ENCODE results near the gene CLIC5. TPM values are rescaled to one million over a fixed set of nuclear protein-coding genes. Genes with fewer than 3 reads are reported as not detected.

Gene CLIC5
- total RNA-seq, 2 experiments from 2014 or later = 6.0 to 6.4 TPM

DNA sequence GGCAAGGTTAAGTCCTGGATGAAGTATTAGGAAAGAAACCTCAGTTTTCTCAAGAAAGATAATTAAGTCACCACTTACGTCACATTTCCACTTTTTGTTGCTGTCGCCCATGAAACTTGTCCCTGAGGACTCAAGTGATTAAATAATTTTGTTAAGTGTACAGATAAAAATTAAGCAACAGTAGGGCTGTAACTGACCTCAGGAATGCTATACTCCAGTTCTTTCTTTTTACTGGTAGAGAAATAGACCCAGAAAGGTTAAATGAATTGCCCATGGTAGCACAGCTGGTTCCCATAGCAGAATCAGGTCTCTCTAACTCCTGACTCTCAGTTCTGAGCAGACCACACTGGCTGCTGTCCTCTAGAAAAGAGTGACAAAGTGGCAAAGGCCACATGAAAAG, 54.5 kb downstream of the CLIC5 start:
- no peak overlapping the region for H3K4me3 Mint-ChIP-seq
- peaks cover 3% of the 10 kb centered on the region for H3K9me3 Mint-ChIP-seq
- DNase-seq (no peak), ATAC-seq (ENCODE audit: low read depth) (no peak)
- H3K36me3 Mint-ChIP-seq = no peaks in the 10 kb centered on the region
- POLR2A ChIA-PET = no interaction called here
- no peak overlapping the region for H3K27ac Mint-ChIP-seq
- H3K27me3 Mint-ChIP-seq = peaks cover 2% of the 10 kb centered on the region
- H3K4me1 Mint-ChIP-seq = no peaks in the 10 kb centered on the region

DNA sequence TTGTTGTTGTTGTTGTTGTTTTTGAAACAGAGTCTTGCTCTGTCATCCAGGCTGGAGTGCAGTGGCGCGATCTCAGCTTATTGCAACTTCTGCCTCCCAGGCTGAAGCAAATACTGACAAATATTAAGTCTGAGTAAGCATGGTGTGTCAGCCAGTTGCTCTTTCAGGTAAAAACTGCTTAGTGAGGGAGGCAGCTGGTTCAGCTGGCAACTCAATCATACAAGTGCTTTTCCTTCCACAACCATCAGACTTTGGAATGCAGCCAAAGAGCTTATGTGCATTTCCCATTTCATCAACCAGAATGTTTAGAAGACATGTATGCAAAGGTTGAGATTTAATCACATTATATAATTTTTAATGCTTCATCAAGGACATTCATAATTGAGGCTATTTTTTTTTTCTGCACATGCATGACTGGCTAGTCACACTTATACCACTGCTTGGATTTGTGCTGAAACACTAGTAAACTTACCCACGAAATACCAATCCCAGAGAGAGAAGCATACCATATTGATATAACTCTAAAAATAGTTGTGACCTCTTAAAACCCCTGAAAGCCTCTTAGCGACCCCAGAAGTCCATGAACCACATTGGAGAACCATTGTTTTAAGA, 56.0 kb downstream of the CLIC5 start:
- Mint-ChIP-seq H3K36me3 (no peaks in the 10 kb centered on the region), H3K27me3 (peaks cover 2% of the 10 kb centered on the region), H3K27ac (no peak overlapping the region), H3K4me1 (no peaks in the 10 kb centered on the region), H3K9me3 (no peaks in the 10 kb centered on the region), H3K4me3 (no peak overlapping the region)
- POLR2A ChIA-PET = no interaction called here
- no peak for DNase-seq
- ATAC-seq (ENCODE audit: low read depth) = no peak

DNA sequence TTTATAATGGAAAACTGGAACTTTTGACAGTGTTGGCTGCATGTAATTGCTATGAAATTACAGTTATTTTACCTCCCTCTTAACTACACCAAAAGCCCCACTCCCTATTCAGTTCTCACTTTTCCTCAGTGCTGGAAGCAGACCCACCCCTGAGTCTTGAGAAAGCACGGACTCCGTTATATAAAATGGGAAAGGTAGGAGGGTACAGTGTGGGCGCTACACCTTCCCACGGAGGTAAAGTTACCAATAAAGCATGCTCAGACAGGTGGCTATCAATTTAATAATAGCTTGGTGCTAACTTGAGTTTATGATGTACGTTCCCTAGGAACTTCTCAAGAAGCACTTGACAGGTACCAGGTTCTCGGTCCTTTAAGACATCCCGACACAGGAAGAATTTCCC, 59.0 kb downstream of the CLIC5 start:
- Mint-ChIP-seq H3K27ac (no peak overlapping the region), H3K36me3 (no peaks in the 10 kb centered on the region), H3K4me1 (no peaks in the 10 kb centered on the region), H3K4me3 (no peak overlapping the region), H3K27me3 (peaks cover 5% of the 10 kb centered on the region), H3K9me3 (no peaks in the 10 kb centered on the region)
- DNase-seq (no peak), ATAC-seq (ENCODE audit: low read depth) (no peak)
- POLR2A ChIA-PET = no interaction called here

DNA sequence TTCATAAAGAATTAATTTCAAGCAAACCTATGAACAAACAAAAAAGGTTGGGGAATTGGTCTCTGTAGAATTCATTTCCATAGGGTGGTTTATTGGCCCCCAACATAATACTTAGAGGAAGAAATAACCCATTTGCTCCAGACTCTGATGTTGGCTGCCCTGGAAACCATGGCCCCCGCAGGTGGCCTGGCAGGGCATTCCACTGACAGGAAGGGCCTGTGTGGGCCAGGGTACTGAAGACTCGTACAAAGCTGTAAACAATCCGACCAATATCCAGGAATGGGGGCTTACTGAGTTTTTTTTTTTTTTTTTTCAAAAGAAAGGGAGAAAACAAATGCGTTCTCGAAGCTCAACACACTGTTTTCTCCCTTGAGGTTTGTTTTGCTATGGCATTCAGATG, 59.5 kb downstream of the CLIC5 start:
- DNase-seq (no peak), ATAC-seq (ENCODE audit: low read depth) (no peak)
- Mint-ChIP-seq H3K27me3 (peaks cover 5% of the 10 kb centered on the region), H3K9me3 (no peaks in the 10 kb centered on the region), H3K4me1 (no peaks in the 10 kb centered on the region), H3K4me3 (no peak overlapping the region), H3K27ac (no peak overlapping the region), H3K36me3 (no peaks in the 10 kb centered on the region)
- POLR2A ChIA-PET = no interaction called here

DNA sequence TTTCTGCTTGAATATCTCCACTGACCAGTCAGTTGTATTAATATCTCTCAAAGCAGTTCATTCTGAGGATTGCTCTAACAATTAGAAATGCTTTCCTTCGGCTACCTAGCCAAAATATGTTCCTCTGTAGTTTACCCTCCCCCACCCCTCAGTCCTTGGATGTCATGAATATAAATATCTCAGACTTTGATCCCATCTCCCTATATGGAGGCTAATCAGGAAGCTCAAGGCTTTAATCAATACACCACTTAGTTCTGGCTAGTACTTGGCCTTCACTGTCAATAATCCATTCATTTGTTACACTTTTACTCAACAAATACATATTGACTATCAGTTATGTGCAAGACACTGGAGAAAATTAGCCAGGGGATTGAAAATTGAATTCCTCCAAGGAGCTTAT, 60.1 kb downstream of the CLIC5 start:
- DNase-seq (no peak), ATAC-seq (ENCODE audit: low read depth) (no peak)
- Mint-ChIP-seq H3K4me3 (no peak overlapping the region), H3K36me3 (no peaks in the 10 kb centered on the region), H3K9me3 (no peaks in the 10 kb centered on the region), H3K27ac (no peak overlapping the region), H3K4me1 (no peaks in the 10 kb centered on the region), H3K27me3 (peaks cover 5% of the 10 kb centered on the region)
- POLR2A ChIA-PET = no interaction called here

DNA sequence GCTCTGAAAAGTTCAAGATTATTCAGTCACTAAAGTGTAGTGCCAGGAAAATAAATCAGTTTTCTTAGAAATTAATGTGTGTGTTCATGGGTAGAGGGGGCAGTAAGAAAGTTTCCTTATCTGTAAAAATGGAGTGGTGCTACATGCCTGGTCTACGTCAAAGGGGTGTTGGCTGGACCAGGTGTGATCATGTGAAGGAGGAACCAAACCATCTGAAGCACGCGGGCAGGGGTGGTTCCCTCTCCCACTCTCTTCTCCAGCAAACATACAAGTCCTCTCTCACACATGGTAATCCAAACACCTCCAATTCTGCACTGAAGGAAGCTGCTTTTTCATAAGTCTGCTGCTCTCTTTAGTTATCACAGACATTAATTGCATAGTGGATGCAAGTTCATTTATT, 63.1 kb downstream of the CLIC5 start:
- no peak overlapping the region for H3K4me3 Mint-ChIP-seq
- POLR2A ChIA-PET = no interaction called here
- ATAC-seq (ENCODE audit: low read depth) (no peak), DNase-seq (no peak)
- H3K9me3 Mint-ChIP-seq = no peaks in the 10 kb centered on the region
- H3K27ac Mint-ChIP-seq = no peak overlapping the region
- peaks cover 5% of the 10 kb centered on the region for H3K27me3 Mint-ChIP-seq
- H3K4me1 Mint-ChIP-seq = no peaks in the 10 kb centered on the region
- H3K36me3 Mint-ChIP-seq = no peaks in the 10 kb centered on the region

DNA sequence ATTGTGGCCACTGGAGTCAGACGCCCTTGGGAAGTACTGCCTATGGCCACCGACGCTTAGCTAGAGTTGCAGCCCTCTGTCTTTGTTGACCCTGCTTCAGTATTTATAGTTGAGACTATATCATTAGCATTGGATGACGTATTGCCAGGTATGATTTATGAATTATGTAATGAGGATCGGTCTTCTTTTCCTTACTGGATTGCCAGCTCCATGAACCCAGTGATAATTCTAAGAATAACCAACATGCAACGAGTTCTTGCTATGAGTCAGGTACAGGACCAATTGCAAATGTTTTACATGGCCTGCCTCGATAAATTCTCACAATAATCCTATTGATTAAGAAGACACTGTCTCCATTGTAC, 63.5 kb downstream of the CLIC5 start:
- DNase-seq (no peak), ATAC-seq (ENCODE audit: low read depth) (no peak)
- no peak overlapping the region for H3K4me3 Mint-ChIP-seq
- POLR2A ChIA-PET = no interaction called here
- H3K4me1 Mint-ChIP-seq = no peaks in the 10 kb centered on the region
- peaks cover 5% of the 10 kb centered on the region for H3K27me3 Mint-ChIP-seq
- no peaks in the 10 kb centered on the region for H3K36me3 Mint-ChIP-seq
- H3K9me3 Mint-ChIP-seq = no peaks in the 10 kb centered on the region
- H3K27ac Mint-ChIP-seq = no peak overlapping the region

DNA sequence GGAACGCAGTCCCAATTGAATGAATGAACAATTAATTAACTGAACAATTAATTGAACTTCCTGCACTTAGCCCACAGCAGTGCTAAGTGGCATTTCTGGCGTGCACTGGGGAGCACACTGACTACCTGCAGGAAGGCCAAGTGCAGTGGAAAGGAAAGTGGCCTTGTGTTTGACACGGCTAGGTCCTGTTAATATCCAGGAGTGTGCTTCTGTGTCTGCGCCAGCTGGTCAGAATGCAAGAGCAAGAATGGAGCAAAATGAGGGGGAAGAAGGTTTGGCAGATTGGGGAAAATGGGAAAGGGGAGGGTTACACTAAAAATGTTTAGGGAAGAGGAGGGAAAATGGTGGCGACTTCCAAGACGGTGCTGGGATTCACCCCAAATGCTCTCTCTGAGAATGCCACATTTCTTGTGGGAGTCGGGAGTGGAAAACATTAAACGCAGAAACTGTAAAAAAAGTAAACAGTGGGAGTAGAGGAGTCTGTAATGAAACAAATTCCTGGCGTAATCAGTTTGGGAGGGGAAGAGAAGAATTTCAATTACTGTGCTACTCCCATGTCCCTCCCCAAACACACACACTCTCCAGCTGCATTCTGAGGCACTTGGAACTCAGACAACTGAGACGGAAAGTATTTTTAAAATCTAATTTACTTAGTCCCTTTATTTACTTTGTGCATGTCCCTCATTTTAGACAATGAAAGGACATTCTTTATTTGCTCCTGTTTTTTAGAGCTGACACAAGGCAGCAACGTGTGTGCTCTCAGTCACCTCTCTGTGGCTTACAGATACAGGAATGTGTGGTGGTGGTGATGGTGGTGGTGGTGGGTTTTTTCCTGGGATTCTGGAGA, 64.1 kb downstream of the CLIC5 start:
- Mint-ChIP-seq H3K4me1 (no peaks in the 10 kb centered on the region), H3K36me3 (no peaks in the 10 kb centered on the region), H3K4me3 (no peak overlapping the region), H3K9me3 (no peaks in the 10 kb centered on the region), H3K27ac (no peak overlapping the region), H3K27me3 (peaks cover 3% of the 10 kb centered on the region)
- ATAC-seq (ENCODE audit: low read depth) (no peak), DNase-seq (no peak)
- POLR2A ChIA-PET = no interaction called here

DNA sequence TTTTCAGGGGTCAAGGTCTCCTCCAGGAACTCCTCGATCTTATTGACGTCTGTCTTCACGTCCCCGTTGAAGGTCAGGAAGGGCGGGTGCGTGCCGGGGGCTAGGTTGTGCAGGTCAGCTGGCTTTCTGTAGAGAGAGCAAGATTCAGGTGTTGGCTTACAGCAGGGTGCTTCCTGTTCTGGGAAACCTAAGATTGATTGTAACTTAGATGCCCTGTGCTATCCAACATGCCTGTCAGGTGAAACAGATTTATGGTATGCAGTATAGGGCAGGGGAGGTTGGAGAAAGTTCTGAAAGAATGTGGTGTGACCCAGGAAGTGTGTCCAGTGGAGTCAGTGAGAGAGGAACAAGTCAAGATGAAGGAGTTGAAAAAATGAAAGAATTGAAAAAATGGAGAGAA, 66.4 kb downstream of the CLIC5 start:
- Mint-ChIP-seq H3K4me3 (no peak overlapping the region), H3K4me1 (no peaks in the 10 kb centered on the region), H3K36me3 (no peaks in the 10 kb centered on the region), H3K27me3 (peaks cover 3% of the 10 kb centered on the region), H3K27ac (no peak overlapping the region), H3K9me3 (no peaks in the 10 kb centered on the region)
- ATAC-seq (ENCODE audit: low read depth) = no peak
- no peak for DNase-seq
- POLR2A ChIA-PET = no interaction called here

DNA sequence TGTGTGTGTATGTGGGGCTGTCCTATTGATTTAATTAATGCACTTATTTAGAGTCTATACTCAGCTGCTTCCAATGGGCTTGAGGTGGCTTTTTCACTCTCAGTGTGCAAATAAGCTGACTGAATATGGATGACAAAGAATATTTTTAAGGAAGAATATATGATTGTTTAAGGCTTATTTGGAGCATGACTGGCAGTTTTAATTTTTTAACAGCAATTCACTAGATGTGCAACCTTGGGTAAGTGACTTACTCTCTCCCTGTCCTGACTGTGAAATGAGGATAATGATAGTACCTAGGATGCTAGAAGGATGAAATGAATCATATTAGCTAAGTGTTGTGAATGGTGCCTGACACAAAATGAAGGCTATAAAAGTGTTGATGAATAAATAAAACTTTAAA, 67.9 kb downstream of the CLIC5 start:
- H3K27ac Mint-ChIP-seq = no peak overlapping the region
- no peak overlapping the region for H3K4me3 Mint-ChIP-seq
- peaks cover 4% of the 10 kb centered on the region for H3K4me1 Mint-ChIP-seq
- no peaks in the 10 kb centered on the region for H3K36me3 Mint-ChIP-seq
- POLR2A ChIA-PET = no interaction called here
- no peak for DNase-seq
- peaks cover 3% of the 10 kb centered on the region for H3K27me3 Mint-ChIP-seq
- ATAC-seq (ENCODE audit: low read depth) = no peak
- H3K9me3 Mint-ChIP-seq = no peaks in the 10 kb centered on the region

DNA sequence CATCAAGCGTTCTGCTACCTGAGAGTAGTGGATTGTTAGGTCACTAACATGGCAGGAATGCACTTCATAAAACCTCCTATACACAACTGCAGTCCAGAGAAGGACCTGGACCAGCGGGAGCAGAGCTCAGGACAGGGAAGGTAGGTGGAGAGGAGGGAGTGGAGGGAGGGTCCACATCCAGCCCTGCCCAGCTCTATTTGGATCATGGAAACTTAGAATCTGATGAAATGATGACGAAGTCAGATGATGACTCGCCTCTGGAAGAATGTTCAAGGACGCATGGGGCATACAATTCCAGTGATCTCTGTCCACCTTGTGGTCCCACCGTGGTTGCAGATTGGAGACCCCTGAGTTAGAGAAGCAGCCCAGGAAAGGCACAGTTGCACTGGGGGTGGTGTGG, 68.8 kb downstream of the CLIC5 start:
- Mint-ChIP-seq H3K27ac (no peak overlapping the region), H3K4me1 (peaks cover 4% of the 10 kb centered on the region), H3K9me3 (no peaks in the 10 kb centered on the region), H3K4me3 (no peak overlapping the region), H3K27me3 (no peaks in the 10 kb centered on the region), H3K36me3 (no peaks in the 10 kb centered on the region)
- POLR2A ChIA-PET = no interaction called here
- no peak for DNase-seq
- no peak for ATAC-seq (ENCODE audit: low read depth)

DNA sequence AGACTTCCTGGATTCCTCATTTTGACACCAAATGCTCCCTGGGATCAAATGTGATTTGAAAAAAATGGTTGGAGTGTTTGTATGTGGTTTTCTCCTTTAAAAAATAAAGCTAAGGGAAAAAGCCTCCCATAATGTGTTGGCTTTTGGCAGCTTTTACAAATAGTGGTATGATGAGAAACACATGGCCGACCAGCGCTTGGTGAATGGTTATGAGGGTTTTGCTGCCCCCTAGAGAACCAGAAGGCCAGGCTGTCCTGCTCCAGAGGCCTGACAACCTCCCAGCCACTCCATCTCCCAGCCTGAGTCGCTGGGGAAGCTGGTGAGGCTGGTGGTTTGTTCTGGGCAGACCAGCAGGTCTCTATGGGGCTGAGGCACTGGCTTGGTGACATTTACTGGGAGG, 69.3 kb downstream of the CLIC5 start:
- Mint-ChIP-seq H3K9me3 (no peaks in the 10 kb centered on the region), H3K4me3 (no peak overlapping the region), H3K36me3 (no peaks in the 10 kb centered on the region), H3K27me3 (no peaks in the 10 kb centered on the region), H3K4me1 (peaks cover 4% of the 10 kb centered on the region), H3K27ac (no peak overlapping the region)
- DNase-seq (no peak), ATAC-seq (ENCODE audit: low read depth) (no peak)
- POLR2A ChIA-PET = no interaction called here

DNA sequence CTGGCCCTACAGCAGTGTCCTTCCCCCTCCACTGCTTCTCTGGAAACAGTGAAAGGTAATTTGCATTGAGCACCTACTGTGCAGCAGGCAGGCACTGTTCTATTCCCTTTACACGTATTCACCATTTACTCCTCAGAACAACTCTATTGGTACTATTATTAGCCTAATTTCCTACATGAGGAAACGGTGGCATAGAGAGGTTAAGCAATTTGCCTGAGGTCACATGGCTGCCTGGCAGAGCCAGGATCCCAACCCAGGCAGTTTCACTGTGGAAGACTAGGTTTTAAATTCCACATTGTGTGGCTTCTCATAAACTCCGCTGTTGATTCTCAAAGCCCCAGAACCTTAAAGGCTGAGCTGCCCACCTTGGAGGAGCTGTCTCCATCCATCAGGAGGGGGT, 72.7 kb downstream of the CLIC5 start:
- H3K4me3 Mint-ChIP-seq = no peak overlapping the region
- DNase-seq (no peak), ATAC-seq (ENCODE audit: low read depth) (no peak)
- H3K4me1 Mint-ChIP-seq = peaks cover 4% of the 10 kb centered on the region
- POLR2A ChIA-PET = no interaction called here
- H3K27me3 Mint-ChIP-seq = no peaks in the 10 kb centered on the region
- H3K27ac Mint-ChIP-seq = no peak overlapping the region
- H3K36me3 Mint-ChIP-seq = no peaks in the 10 kb centered on the region
- no peaks in the 10 kb centered on the region for H3K9me3 Mint-ChIP-seq

DNA sequence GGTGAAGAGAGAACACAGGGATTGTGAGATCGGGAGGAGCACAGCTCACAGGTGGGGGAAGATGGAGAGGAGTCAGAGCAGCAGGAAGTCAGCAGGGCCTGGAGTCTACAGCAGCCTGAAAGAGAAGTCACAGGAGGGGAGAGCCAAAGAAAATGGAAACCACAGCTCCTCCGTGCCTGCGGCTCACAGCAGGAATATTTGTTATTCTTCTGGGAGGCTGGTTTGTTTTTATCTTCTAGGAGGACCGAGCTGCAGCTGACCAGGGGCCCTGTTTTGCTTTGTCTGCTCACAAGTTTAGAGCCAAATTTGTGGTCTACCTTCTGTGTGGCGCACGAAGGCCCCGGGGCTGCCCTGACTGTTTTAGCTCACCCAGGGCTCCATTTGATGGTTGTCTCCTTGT, 81.8 kb downstream of the CLIC5 start:
- H3K9me3 Mint-ChIP-seq = no peaks in the 10 kb centered on the region
- POLR2A ChIA-PET = no interaction called here
- H3K4me3 Mint-ChIP-seq = no peak overlapping the region

More for the DNA sequence above, 81.8 kb downstream of the CLIC5 start:
- no peaks in the 10 kb centered on the region for H3K27me3 Mint-ChIP-seq
- no peaks in the 10 kb centered on the region for H3K36me3 Mint-ChIP-seq
- no peak overlapping the region for H3K27ac Mint-ChIP-seq
- peaks cover 3% of the 10 kb centered on the region for H3K4me1 Mint-ChIP-seq
- no peak for DNase-seq
- ATAC-seq (ENCODE audit: low read depth) = no peak

Measured in activated naive CD8-positive, alpha-beta T cell treated with anti-CD3 and anti-CD28 coated beads, Interleukin-2, amount 10 ng/mL, durations not matched to agents 7 days and 5 days (primary cell).